NCI-H82 treated with DMSO at 0.1 percent for 48 hours (cell line): ENCODE measurements around the gene DPP3.
"Not testable (repeated sequence)": the region's sequence is repeated elsewhere in the genome, so short reads cannot be mapped to it uniquely, and the experiment has no call there.

Experiments used
- DNase-seq: peaks from one replicate; lab custom pipeline; 2025; ENCODE audit not compliant: unreplicated experiment; lab: John Stamatoyannopoulos, UW

The DPP3 gene

DNA sequence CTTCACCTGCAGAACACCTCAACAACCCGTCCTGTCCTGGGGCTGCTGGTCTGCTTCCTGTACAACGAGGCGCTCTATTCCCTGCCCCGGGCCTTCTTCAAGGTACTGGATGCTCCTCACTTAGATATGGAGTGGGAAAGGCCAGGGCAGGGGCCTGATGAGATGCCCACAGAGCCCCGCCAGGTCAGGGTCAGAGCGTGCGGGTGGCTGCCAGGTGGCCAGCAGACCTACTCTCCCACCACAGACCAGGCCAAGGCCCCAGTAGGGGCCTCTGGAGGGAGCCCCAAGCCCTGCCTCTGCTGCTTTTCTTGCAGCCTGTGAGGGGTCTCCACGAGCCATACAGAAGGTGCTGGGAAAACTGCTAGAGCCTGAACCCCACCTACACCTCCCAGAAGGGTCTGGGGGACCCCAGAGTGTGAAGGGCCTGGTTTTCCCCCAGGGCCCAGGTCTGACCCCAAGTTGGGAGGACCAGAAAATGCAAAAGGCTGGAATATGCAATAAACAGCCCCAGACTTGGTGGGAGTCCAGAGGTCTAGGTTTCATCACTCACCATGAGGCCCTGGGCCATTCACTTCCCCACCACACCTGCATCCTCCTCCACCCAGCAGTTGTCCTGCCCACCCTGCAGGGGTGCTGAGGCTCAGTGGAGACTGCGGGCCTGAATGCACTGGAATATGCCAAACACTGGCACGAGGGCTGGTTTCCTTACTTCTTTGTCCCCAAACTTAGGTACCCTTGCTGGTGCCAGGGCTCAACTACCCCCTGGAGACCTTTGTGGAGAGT is 50.9 kb downstream of the DPP3 start:
- DNase-seq, result no peak

DNA sequence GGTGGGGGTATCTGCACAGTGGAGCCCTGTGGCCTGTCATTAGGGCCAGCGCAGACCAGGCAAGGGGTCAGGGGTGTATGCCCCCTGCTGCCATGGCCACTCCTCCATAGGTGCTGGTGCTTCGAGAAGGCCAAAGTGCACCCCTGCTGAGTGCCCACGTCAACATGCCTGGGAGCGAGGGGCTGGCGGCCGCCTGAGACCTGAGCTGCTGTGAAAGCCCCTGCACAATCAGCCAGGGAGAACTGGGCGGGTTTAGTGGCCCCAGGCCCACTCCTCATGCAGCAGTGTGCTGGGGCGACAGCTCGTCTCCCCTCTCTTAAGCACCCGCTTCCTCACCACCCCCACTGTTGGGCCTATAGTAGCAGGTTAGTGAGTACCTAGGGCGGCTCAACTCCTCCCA is 51.6 kb downstream of the DPP3 start:
- DNase-seq, result no peak

DNA sequence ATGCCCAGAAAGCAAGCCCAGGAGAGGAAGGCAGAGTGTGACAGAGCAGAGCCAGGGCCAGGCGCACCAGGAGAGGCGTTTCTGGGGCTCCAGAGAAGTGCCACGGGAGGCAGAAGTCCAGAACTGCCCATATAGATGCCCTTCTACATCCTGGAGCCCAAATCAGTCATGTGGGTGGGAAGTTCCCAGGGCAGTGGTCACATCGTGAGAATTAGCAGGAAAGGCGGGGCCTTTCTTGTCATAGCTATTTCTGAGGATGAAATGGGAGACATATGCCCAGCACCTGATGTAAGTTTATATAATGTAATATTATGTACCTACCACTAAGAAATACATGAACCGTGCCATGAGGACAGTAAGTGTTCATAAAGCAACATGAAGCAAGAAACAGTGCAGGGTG is 52.5 kb downstream of the DPP3 start:
- DNase-seq, result no peak

DNA sequence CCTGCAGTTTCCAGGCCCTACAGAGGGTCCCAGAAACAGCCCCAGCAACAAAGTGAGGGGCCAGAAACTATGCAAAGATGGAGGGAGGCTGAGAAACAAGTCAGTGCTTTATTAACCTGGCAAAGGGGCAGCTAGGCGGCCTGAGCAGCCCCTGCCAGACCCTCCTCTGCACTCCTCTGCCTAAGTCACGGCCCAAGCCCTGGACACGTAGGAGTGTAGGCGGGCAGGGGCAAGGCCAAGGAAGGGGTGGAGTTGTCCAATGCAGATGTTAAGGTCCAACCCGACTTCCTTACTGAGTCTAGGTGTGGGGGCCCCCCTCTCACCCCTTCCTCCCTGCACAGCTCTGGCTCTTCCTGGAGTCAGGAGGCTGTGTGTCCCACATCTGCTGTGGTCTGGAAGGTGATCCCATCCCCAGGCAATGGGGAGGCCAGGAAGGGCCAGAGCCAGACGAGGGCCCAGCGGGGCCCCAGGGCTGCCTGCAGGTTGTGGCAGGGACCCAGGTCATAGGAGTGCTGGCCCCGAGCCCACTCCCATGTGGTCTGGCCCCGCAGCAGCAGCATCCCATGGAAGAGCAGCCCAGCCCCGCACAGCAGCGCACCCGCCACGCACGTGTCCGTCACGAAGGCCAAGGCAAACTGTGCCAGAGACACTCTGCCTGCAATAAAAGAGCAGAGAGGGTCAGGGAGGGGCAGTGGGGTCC is 59.1 kb downstream of the DPP3 start:
- DNase-seq, result no peak

DNA sequence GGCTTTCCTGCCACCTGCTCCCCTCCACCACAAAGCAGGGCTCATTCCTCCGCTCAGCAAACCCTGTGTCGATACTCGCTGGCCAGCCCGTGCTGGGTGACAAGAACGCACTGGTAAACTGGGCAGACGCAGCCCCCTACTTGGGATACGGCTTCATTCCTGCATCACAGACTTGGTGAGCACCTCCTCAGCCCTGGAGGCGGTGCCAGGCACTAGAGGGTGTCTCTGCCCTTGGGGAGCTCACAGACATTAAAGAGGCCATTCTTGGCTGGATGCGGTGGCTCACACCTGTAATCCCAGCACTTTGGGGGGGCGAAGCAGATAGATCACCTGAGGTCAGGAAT is 59.6 kb downstream of the DPP3 start:
- DNase-seq, result no peak

DNA sequence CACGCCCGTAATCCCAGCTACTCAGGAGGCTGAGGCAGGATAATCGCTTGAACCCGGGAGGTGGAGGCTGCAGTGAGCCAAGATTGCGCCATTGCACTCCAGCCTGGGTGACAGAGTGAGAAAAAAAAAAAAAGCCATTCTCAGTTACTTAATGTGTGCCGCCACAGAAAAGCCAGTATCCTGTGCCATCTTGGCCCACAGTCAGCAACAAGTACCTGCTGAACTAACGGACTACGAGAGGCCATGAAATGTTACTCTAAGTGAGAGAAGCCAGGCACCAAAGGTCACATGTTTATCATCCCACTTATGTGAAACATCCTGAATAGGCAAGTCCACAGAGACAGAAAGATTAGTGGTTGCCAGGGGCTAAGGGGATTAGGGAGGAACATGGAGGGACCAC is 60.4 kb downstream of the DPP3 start:
- DNase-seq, result not testable (repeated sequence)

DNA sequence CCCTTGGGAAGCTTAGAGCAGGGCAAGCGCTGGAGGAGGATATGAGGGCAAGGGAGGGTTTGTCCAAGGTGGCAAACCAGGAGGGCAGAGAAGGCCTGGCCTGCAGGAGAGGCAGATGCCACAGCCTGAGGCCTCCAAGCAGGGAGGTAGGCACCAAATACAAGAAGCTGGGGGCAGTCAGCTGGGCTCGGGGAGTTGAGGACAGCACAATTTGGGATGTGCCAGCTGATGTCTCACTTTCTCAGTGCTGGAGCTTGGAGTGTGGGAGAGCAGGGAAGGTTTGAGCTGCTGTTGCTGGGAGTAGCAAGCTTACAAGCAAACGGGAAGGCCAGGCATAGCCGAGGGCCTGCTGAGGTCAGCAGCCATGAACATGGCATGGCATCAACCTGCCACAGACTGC is 61.7 kb downstream of the DPP3 start:
- no peak for DNase-seq

DNA sequence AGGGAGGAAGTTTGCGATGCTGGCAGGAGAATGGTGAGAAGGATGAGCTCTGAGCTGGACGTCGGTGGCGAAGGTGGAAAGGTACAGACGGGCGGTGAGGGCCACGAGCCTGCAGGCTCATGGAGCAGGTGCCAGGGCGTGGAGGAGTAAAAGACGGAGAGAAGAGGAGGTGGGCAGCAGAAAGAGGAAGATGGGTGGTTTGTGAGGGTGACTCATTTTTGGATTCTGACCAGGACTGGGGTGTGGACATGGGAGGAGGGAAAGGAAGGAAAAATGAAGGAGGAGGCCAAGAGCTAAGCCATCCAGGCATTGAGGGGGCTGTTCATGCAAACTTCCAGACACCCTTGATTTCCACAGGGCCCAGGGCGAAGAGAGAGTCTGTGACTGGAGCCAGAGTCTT is 62.1 kb downstream of the DPP3 start:
- DNase-seq, result no peak

DNA sequence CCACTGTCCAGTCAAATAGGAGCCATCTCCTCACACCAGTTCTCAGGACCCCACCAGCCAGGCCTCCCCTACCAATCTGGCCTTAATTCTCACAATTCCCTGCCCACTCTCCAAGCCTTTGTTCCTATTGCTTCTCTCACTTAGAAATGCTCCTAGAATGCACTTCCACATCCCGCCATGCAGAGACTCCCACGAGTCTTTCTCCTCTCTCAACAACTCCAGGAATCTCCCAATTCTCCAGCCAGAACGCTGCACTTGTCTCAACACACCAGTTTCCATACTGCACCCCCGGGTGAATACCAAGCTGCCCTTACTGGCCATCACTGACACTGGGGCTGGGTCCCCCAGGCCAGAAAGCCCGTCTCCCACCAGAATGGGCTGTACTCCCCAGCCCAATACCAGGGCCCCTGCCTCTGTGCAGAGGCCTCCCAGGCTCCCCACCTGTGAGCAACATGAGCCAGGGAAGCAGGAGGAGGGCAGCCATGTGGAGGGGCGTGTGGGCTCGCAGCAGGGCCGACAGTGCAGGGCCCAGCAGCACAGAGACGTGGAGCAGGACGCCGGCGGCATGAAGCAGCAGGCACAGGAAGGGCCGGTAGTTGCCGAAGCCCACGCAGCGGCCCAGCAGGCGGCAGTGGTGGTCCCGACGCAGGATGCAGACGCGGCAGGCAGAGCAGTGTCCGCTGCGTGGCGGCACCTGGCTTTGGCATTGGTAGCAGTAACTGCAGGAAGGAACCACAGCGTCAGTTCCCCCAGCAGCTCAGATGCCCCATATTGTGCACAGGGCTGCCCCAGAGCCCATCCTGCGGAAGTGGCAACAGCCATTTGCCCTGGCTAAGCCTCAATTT is 63.3 kb downstream of the DPP3 start:
- DNase-seq, result peak; percentile 4

DNA sequence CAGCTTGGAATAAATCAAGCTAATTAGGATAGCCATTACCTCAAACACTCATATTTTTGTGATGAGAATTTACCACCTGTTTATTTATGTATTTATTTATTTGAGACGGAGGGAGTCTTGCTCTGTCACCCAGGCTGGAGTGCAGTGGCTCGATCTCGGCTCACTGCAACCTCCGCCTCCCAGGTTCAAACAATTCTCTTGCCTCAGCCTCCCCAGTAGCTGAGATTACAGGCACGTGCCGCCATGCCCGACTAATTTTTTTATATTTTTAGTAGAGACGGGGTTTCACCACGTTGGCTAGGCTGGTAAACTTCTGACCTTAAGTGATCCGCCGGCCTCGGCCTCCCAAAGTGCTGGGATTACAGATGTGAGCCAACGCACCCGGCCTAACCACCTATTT is 64.7 kb downstream of the DPP3 start:
- DNase-seq, result not testable (repeated sequence)

DNA sequence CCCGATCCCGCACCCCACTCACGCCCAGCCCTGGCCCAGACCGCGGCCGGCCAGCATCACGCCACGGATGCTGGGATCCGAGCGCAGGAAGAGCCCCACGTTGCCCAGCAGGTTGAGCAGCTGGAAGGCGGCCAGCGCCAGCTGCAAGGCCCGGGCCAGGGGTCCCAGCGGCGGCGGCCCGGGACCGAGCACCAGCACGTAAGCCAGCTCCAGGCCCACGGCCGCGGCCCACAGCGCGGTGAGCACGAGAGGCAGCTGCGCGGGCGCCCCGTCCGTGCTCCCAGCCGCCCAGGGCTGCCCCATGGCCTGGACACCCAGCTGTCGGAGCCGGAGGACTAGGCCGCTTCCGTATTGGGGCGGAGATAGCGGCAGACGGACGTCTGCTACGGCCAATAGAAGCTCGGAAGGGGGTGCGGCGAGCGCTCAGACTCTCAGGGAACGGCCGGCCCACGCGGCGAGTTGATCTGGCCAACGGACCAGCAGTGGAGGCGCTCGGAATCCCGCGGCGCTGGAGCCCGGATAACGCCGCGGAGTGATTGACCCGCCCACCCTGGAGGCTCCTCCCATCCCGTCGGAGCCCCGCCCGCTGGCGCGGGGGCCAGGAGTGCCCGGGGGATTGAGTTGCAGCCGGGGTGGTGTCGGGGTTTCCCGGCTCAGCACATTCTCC is 65.6 kb downstream of the DPP3 start, which contains the start of gene ZDHHC24:
Gene ZDHHC24 (minus strand): TSS at position 348 of the 667 bp plus-strand sequence. CDS start 45 bp downstream, at position 303.
- DNase-seq, result peak; percentile 84

DNA sequence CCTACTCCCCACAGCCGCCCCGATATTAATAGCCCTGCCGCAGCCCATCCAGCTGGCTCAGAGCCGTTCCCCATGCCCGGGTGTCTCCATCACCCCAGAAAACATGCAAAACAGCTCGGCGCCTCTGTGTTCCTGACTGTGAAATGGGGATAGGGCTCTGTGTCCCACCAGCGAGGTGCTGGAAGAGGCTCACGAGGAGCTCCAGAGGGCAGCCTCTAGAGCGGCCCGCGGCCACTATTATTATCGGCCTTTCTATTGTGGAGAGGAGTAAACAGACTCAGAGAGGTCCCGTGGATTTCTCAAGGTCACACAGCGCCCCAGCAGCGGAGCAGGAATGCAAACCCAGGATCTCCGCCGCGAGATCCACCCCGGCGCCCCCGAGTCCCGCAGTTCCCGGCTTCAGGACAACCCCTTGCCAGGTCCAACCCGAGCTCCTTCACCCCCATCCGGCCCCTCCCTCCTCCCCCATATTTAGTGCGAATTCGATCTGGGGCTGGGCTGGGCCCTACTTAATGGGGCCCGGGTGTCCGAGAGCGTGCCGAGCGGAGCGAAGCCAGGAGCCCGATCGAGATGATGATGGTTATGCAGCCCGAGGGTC is 66.2 kb downstream of the DPP3 start, which contains the start of gene ACTN3:
Gene ACTN3 (plus strand): TSS at position 536 of the 598 bp plus-strand sequence. CDS start 35 bp downstream, at position 571.
- DNase-seq, result no peak

DNA sequence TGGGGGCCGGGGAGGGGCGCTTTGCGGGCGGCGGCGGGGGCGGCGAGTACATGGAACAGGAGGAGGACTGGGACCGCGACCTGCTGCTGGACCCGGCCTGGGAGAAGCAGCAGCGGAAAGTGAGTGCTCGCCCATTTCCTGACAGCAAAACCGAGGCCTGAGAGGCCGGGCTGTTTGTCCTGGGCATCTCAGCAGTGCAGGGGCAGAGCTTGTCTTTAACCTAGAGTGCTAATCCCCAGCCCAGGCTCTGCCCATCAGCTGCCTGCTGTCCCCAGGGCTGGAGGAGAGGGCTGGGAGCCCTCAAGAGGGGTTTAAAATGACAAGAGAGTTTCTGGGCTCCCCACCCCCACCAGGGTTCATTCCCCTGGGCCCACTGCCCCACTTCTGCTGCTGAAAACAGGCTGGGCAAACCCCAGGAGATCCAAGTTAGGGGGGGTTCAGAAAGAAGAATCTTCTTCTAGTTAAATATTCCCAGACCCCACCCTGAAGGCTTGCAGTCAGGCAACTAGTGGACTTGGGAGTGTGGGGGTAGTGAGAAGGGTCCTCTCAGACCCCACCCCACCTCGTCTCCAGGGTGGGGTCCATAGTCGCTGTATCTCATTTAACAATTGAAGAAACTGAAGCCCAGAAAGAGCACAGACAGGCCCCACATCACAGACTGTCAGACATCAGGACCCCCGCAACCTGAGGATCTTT is 66.9 kb downstream of the DPP3 start:
- no peak for DNase-seq

DNA sequence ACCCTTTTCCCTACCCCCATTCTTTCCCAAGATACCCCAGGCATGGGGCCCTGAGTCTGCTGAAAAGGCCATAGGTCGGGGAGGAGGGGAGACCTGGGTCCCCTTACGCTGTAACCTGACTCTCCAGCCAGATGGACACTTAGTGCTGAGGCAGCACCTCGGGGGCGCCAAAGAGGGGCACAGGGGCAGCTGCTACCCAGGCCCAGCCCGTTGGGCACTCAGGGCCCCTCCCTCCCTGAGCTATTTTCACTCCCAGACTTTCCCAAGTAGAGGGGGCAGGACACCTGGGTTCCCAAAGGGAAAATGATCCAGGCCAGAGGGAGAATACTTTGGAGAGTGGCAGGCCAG is 67.4 kb downstream of the DPP3 start:
- no peak for DNase-seq

DNA sequence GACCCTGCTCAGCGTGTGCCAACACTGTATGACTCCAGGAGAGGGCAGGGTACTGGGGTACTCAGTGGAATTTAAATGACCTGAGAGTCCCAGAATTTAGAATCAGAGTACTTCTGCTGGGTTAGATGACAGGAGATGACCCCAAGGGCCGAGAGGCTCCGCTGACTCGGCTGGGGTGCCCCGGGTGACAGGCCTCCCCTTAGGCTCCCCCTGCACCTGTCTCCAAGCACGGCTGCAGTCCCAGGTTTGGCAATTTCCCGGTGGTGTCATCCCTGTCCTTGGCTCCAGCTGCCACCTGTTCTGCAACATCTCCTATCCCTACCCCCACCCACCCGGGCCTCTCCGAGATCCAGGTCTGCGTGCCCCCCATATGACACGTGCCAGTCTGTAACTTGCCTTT is 67.8 kb downstream of the DPP3 start:
- no peak for DNase-seq

DNA sequence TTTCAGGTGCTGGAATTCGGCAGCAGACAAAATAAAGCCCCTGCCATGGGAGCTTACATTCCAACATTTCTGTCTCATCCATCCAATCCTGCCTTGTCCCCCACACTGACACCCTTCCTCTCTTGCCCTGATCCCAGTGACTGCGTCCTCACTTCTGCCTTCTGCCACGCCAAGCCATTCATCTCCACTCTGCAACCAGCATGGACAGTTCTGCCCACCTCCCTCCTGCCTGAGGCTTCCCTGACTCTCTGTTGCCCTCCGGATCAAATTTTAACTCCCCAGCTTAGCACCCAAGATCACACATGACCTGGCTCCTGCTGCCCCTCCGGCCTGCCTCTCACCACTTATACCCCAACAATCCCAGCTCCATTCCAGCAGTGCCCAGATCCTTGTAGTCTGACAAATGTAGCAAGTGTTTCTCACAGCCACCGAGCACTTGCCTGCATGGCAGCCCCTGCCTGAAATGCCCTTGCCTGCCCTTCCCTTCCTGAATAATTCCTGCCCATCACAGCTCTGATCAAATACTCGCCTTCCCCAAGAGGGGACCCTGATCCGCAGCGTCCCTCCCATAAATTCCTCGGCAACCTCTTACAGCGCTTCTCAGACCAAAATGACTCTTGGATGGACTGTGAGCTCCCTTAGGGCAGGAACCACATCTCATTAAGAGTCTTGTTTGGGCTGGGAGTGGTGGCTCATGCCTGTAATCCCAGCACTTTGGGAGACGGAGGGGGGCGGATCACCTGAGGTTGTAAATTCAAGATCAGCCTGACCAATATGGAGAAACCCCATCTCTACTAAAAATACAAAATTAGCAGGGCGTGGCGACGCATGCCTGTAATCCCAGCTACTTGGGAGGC is 68.8 kb downstream of the DPP3 start:
- DNase-seq, result no peak

DNA sequence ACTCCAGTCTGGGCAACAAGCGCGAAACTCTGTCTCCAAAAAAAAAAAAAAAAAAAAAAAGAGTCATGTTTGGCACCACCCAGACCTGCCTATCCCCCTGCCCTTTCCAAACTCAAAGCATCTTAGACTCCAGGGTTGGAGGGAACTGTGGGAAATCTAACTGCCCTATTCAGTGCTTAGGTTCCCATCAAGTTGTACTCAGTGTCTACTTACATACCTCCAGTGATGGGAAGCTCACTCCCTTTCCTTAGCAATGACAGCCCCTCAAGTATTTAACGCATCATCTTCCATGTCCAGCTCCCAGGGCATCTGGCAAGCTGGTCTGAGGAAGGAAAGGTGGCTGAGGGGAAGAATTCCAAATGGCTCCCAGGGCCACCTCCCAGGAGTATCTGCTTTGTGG is 69.5 kb downstream of the DPP3 start:
- no peak for DNase-seq

DNA sequence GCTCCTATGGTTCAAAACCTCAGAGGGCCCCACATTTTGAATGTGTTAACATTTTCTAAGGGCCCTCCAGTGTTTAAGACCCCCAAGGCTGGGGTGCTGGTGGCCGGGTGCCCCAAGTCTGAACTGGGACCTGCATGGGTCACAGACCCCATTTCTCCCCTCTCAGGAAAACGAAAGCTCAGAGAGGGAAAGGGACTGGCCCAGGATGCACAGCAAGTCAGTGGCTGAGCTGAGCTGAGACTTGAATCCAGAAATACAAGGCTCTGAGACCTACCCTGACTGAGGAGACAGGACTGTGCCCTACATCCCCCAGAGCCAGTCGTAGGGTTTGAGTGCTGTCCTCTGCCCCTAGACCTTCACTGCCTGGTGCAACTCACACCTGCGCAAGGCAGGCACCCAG is 70.7 kb downstream of the DPP3 start:
- no peak for DNase-seq

DNA sequence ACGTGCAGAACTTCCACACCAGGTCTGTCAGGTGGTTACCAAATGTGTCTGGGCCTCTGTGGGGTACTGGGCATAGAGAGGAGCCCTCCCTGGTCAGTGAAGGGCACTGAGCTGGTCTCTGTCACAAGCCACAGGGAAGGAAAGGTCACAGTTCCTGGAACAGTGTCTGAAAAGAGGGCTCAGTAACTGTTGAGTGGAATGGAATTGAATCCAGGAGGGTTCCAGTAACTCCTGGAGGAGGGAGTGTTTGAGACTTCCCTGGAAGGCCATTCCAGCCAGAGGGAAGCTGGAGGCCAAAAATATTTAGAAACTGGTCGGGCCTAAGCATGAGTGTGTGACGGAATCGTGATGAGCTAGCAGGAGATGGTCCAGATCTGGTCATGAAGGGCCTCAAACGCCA is 74.4 kb downstream of the DPP3 start:
- DNase-seq, result no peak
